CD4-positive, alpha-beta T cell (primary cell): ENCODE measurements around the gene ZC3H7A. TPM values are rescaled to one million over a fixed set of nuclear protein-coding genes. Genes with fewer than 3 reads are reported as not detected.

Experiments
- ATAC-seq: fragments of 200-7000 bp; cut with Tn5 transposase; one replicate; pipeline ENCODE4 v1.10.0; 2022; ENCODE audit warnings: mild to moderate bottlenecking; ENCODE audit not compliant: poor library complexity
- CTCF ChIA-PET: fragments of 350-600 bp; sonication (Branson Sonifier 250); formaldehyde crosslinking; loops from one replicate; lab custom pipeline; 2021; ENCODE audit warnings: antibody characterized with exemption, inconsistent platforms; lab: Charles Lee
- POLR2A ChIA-PET: fragments of 350-600 bp; sonication (Branson Sonifier 250); formaldehyde crosslinking; loops from one replicate; lab custom pipeline; 2021; ENCODE audit warnings: antibody characterized with exemption, inconsistent platforms; lab: Charles Lee
- DNase-seq, 14 experiments: peaks; one replicate each; pipeline ENCODE4 v3.0.0-alpha.2; 2013 to 2020; ENCODE audit warnings: mixed read lengths in 2 of 14
- H3K27ac ChIP-seq, 2 donors: one replicate each; pipeline versions ENCODE4 v1.5.1 to v1.7.0; 2013; ENCODE audit warnings: low read length in 2 of 2, low read depth in 1 of 2, mild to moderate bottlenecking in 1 of 2
- H3K27me3 ChIP-seq, 2 experiments: 1 replicate in 1 of 2; 2 replicates in 1 of 2; pipeline versions ENCODE4 v1.6.1 to v1.7.0; 2013; ENCODE audit warnings: low read length in 2 of 2, control low read depth in 1 of 2, mild to moderate bottlenecking in 1 of 2, moderate library complexity in 1 of 2; ENCODE audit not compliant: insufficient read depth in 2 of 2, control insufficient read depth in 1 of 2
- H3K36me3 ChIP-seq: one replicate; pipeline ENCODE4 v1.6.1; 2013; ENCODE audit warnings: low read length, control low read depth; ENCODE audit not compliant: insufficient read depth
- H3K4me1 ChIP-seq: one replicate; pipeline ENCODE4 v1.6.1; 2013; ENCODE audit warnings: low read length, control low read depth; ENCODE audit not compliant: insufficient read depth
- H3K4me3 ChIP-seq: one replicate; pipeline ENCODE4 v1.5.1; 2013; ENCODE audit warnings: mild to moderate bottlenecking, low read length, moderate library complexity
- H3K9me3 ChIP-seq, 2 experiments: 1 replicate in 1 of 2; 2 replicates in 1 of 2; pipeline versions ENCODE4 v1.6.1 to v1.7.0; 2013; ENCODE audit warnings: low read length in 2 of 2, mild to moderate bottlenecking in 2 of 2, control low read depth in 1 of 2, moderate library complexity in 1 of 2; ENCODE audit not compliant: control insufficient read depth in 1 of 2, insufficient read depth in 1 of 2
- H3K27ac Mint-ChIP-seq: one replicate; pipeline ENCODE4 v1.8.0; 2020; ENCODE audit warnings: mixed read lengths
- H3K27me3 Mint-ChIP-seq: one replicate; pipeline ENCODE4 v1.8.0; 2021; ENCODE audit warnings: mixed read lengths
- H3K36me3 Mint-ChIP-seq: one replicate; pipeline ENCODE4 v1.8.0; 2021; ENCODE audit warnings: low read depth, mixed read lengths
- H3K4me1 Mint-ChIP-seq: one replicate; pipeline ENCODE4 v1.8.0; 2021; ENCODE audit warnings: low read depth, mixed read lengths
- H3K4me3 Mint-ChIP-seq: one replicate; pipeline ENCODE4 v1.8.0; 2020; ENCODE audit warnings: mild to moderate bottlenecking, mixed read lengths
- H3K9me3 Mint-ChIP-seq: one replicate; pipeline ENCODE4 v1.8.0; 2020; ENCODE audit warnings: mixed read lengths
- intact Hi-C, 2 experiments: fragments of 100-400 bp; cut with DNase I in 1 of 2; cut with micrococcal nuclease in 1 of 2; formaldehyde crosslinking; loops; one replicate each; pipeline versions ENCODE4 v1.15.1 to v1.9.0; 2023 to 2025; cut with DNase I, micrococcal nuclease
- total RNA-seq, 174 experiments: library from RNA in 2 of 174; stranded (reverse) in 2 of 174; gene quantifications; one replicate each; pipeline ENCODE4 v1.2.3 and lab custom pipeline; 2021 to 2026
- TF ChIP-seq, protein P1 (sequence below): fragments of 200-600 bp; IDR thresholded peaks from one replicate; pipeline ENCODE4 v1.8.0; 2022; ENCODE audit warnings: antibody characterized with exemption, mild to moderate bottlenecking

ZC3H7A gene
- total RNA-seq, 2 experiments from 2014 or later, result 131 to 143 TPM

DNA sequence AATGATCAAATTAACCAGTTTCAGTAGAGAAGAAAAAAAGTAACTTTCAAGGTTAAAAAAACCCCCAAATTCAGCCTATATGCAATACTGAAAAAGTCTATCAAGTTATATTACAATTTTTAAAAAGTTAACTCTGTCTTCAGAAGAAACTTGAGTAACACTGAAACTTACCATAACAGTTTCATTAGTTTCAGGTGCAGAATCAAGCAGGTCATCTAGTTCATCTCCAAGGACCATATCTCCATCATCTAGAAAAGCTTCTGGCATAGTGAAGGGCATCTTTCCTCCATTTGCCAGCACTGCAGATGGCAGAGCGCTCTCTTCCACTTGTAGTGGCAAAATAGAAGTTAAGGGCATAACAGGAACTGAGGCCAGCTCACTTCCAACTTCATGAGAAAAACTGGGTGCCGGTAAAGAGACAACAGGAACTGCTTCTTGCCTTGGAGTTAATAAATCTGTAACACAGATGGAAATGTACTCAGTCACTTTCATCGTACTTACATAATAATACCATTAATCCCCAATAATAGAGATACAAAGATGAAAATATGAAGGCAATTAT is 22.9 kb downstream of the ZC3H7A start:
- no peaks in the 10 kb centered on the region for H3K9me3 ChIP-seq
- Mint-ChIP-seq H3K4me1 (peaks cover 8% of the 10 kb centered on the region), H3K27ac (peak overlapping the region; percentile 42), H3K27me3 (no peaks in the 10 kb centered on the region), H3K36me3 (peaks cover 79% of the 10 kb centered on the region), H3K9me3 (no peaks in the 10 kb centered on the region), H3K4me3 (no peak overlapping the region)
- no peak for DNase-seq
- TF ChIP-seq, protein P1, sequence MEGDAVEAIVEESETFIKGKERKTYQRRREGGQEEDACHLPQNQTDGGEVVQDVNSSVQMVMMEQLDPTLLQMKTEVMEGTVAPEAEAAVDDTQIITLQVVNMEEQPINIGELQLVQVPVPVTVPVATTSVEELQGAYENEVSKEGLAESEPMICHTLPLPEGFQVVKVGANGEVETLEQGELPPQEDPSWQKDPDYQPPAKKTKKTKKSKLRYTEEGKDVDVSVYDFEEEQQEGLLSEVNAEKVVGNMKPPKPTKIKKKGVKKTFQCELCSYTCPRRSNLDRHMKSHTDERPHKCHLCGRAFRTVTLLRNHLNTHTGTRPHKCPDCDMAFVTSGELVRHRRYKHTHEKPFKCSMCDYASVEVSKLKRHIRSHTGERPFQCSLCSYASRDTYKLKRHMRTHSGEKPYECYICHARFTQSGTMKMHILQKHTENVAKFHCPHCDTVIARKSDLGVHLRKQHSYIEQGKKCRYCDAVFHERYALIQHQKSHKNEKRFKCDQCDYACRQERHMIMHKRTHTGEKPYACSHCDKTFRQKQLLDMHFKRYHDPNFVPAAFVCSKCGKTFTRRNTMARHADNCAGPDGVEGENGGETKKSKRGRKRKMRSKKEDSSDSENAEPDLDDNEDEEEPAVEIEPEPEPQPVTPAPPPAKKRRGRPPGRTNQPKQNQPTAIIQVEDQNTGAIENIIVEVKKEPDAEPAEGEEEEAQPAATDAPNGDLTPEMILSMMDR, result no peak
- no peaks in the 10 kb centered on the region for H3K27me3 ChIP-seq
- peaks cover 79% of the 10 kb centered on the region for H3K36me3 ChIP-seq
- ATAC-seq, result no peak
- no peak overlapping the region for H3K4me3 ChIP-seq
- CTCF ChIA-PET, result interaction anchor here (1.1 kb wide), 1 partner anchor 23 kb away, joined by 4 read pairs; the partner anchor contains the start of gene ZC3H7A
- no peak overlapping the region for H3K27ac ChIP-seq
- no peaks in the 10 kb centered on the region for H3K4me1 ChIP-seq
- intact Hi-C loops, result no loop called here
- POLR2A ChIA-PET, result no interaction called here

DNA sequence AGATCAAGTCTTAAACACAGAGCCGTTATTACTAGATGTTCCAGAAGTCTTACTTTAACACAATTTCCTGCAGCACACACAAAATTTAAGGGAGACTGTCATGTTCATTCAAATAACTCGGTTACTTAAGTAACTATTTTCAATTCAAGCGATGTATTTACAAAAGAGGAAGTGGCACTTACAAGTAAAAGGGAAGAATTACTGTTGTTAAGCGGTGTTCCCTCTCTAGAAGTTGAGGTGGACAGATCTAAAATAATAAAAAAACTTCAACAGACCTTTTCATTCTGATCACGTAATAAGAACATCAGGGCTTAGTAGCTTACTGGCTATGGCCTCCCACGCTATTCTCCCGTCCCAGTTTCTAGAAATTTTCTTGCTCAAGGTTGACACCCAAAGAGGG is 28.2 kb downstream of the ZC3H7A start:
- peaks cover 16% of the 10 kb centered on the region for H3K4me1 Mint-ChIP-seq
- POLR2A ChIA-PET, result interaction anchor here (4.3 kb wide), 1 partner anchor 28 kb away, joined by 21 read pairs; the partner anchor contains the start of gene ZC3H7A
- no peaks in the 10 kb centered on the region for H3K4me1 ChIP-seq
- H3K4me3 ChIP-seq, result no peak overlapping the region
- H3K9me3 Mint-ChIP-seq, result no peaks in the 10 kb centered on the region
- DNase-seq, result no peak
- TF ChIP-seq, protein P1, result no peak
- intact Hi-C loops, result loop anchor here in 1 of 2 experiments (5.0 kb wide), 1 partner anchor 43 kb away; no protein-coding TSS in a partner anchor
- no peak for ATAC-seq
- no peaks in the 10 kb centered on the region for H3K27me3 Mint-ChIP-seq
- peak overlapping the region in 1 of 2 donors; percentile 2 for H3K27ac ChIP-seq
- H3K27ac Mint-ChIP-seq, result peak overlapping the region; percentile 58
- no peaks in the 10 kb centered on the region for H3K27me3 ChIP-seq
- peaks cover 80% of the 10 kb centered on the region for H3K36me3 Mint-ChIP-seq
- CTCF ChIA-PET, result interaction anchor here (3.3 kb wide), 1 partner anchor 28 kb away, joined by 18 read pairs; the partner anchor contains the start of gene ZC3H7A
- H3K4me3 Mint-ChIP-seq, result no peak overlapping the region
- no peaks in the 10 kb centered on the region for H3K9me3 ChIP-seq
- peaks cover 83% of the 10 kb centered on the region for H3K36me3 ChIP-seq

DNA sequence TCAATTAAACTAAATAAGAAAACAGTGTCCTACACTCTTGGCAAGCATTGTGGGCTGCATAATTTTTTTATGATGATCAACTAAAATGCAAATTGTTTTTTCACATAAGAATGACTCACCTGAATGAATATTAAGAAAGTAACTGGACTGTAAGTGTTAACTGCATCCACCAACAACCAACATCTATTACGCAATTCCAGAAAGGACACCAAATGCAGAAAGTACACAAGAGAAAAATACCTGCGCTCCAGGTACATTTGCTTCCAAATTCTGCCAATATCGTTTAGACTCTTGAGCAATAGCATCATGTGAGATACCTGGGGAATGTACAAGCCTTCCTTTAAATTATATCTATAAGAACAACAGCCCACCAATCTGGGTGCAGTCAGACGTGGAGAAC is 34.6 kb downstream of the ZC3H7A start:
- Histone ChIP-seq H3K27me3 (no peaks in the 10 kb centered on the region), H3K27ac (no peak overlapping the region), H3K4me3 (no peak overlapping the region), H3K9me3 (no peaks in the 10 kb centered on the region), H3K4me1 (no peaks in the 10 kb centered on the region), H3K36me3 (peaks cover 75% of the 10 kb centered on the region)
- TF ChIP-seq, protein P1, result no peak
- intact Hi-C loops, result no loop called here
- DNase-seq (no peak), ATAC-seq (no peak)
- H3K4me3 Mint-ChIP-seq, result no peak overlapping the region
- H3K36me3 Mint-ChIP-seq, result peaks cover 84% of the 10 kb centered on the region
- no peaks in the 10 kb centered on the region for H3K9me3 Mint-ChIP-seq
- no peaks in the 10 kb centered on the region for H3K27me3 Mint-ChIP-seq
- ChIA-PET CTCF (interaction anchor here (1.7 kb wide), 1 partner anchor 34 kb away, joined by 5 read pairs; the partner anchor contains the start of gene ZC3H7A), POLR2A (interaction anchor here (0.6 to 1.6 kb wide), 3 partner anchors 10 to 34 kb away, joined by 3 read pairs; partner anchors contain the start of gene ZC3H7A)
- H3K27ac Mint-ChIP-seq, result no peak overlapping the region
- H3K4me1 Mint-ChIP-seq, result no peaks in the 10 kb centered on the region
